A549 (cell line): ENCODE data around the gene DDTL.

Experiments used
- CBX2 ChIP-seq: fragments of 200-600 bp; sonication (generic); IDR thresholded peaks from 2 replicates; pipeline ENCODE4 v1.6.1; 2016; ENCODE audit warnings: low read depth, mild to moderate bottlenecking, borderline replicate concordance
- HOXA7 ChIP-seq: fragments of 250-450 bp; sonication (Bioruptor Pico); IDR thresholded peaks from 2 replicates; pipeline ENCODE4 v1.5.0; 2020; ENCODE audit warnings: mild to moderate bottlenecking, moderate library complexity
- NFE2L2 ChIP-seq: fragments of 150-350 bp; conservative IDR thresholded peaks from 2 replicates; pipeline ENCODE4 v1.6.1; 2014; ENCODE audit warnings: low read length
- POLR2A ChIP-seq: IDR thresholded peaks from 2 replicates; pipeline ENCODE4 v1.6.1; 2012; ENCODE audit warnings: mild to moderate bottlenecking, low read length
- RAD21 ChIP-seq, 2 experiments: fragments of >200 bp in 1 of 2; sonication (Bioruptor Twin) in 1 of 2; formaldehyde crosslinking in 1 of 2; IDR thresholded peaks in 1 of 2; conservative IDR thresholded peaks in 1 of 2; 2 replicates in 1 of 2; 3 replicates in 1 of 2; pipeline ENCODE4 v1.6.1; 2012 to 2018; ENCODE audit warnings: inconsistent platforms in 1 of 2
- RCOR1 ChIP-seq: fragments of 150-350 bp; IDR thresholded peaks from 2 replicates; pipeline ENCODE4 v1.6.1; 2014; ENCODE audit warnings: antibody characterized with exemption, low read length, low read depth
- RNF2 ChIP-seq: fragments of 200-600 bp; sonication (generic); IDR thresholded peaks from 2 replicates; pipeline ENCODE4 v1.6.1; 2016; ENCODE audit warnings: low read depth, mild to moderate bottlenecking, antibody characterized with exemption, moderate library complexity, borderline replicate concordance
- TF ChIP-seq, protein P1 (sequence below): fragments of >200 bp; sonication (Bioruptor Twin); formaldehyde crosslinking; IDR thresholded peaks from 3 replicates; pipeline ENCODE4 v1.5.1; 2016
- TF ChIP-seq, protein P2 (sequence below): fragments of 450-650 bp; IDR thresholded peaks from 2 replicates; pipeline ENCODE4 v1.6.1; 2014; ENCODE audit warnings: antibody characterized with exemption
- TF ChIP-seq, protein P3 (sequence below): fragments of 200-600 bp; sonication (generic); IDR thresholded peaks from 2 replicates; pipeline ENCODE4 v1.6.1; 2016; ENCODE audit warnings: antibody characterized with exemption, mild to moderate bottlenecking, moderate library complexity
- TF ChIP-seq, protein P4 (sequence below): fragments of 250-450 bp; sonication (Bioruptor Pico); IDR thresholded peaks from 2 replicates; pipeline ENCODE4 v1.5.0; 2021; ENCODE audit warnings: mild to moderate bottlenecking, moderate library complexity, borderline replicate concordance

DNA sequence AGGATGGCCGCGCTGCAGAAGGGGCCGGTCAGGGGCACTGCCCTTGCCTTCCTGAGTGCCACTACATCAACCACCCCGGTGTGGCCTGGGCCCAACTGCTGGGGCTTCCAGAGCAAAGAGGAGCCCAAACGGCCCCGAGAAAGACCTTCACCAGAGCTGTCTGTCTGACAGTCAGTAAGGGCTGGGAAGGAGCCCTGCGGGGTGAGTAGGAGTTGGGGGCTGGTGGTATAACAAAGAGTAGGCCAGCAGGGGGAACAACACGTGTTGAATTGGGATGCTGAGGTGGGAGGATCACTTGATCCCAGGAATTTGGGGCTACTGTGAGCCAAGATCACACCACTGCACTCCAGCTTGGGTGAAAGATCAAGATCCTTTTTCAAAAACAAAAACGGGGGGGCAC, 34.6 kb downstream of the DDTL start:
- TF ChIP-seq POLR2A = no peak
- TF ChIP-seq, protein P1, sequence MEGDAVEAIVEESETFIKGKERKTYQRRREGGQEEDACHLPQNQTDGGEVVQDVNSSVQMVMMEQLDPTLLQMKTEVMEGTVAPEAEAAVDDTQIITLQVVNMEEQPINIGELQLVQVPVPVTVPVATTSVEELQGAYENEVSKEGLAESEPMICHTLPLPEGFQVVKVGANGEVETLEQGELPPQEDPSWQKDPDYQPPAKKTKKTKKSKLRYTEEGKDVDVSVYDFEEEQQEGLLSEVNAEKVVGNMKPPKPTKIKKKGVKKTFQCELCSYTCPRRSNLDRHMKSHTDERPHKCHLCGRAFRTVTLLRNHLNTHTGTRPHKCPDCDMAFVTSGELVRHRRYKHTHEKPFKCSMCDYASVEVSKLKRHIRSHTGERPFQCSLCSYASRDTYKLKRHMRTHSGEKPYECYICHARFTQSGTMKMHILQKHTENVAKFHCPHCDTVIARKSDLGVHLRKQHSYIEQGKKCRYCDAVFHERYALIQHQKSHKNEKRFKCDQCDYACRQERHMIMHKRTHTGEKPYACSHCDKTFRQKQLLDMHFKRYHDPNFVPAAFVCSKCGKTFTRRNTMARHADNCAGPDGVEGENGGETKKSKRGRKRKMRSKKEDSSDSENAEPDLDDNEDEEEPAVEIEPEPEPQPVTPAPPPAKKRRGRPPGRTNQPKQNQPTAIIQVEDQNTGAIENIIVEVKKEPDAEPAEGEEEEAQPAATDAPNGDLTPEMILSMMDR = no peak
- TF ChIP-seq CBX2 = no peak
- TF ChIP-seq, protein P2, sequence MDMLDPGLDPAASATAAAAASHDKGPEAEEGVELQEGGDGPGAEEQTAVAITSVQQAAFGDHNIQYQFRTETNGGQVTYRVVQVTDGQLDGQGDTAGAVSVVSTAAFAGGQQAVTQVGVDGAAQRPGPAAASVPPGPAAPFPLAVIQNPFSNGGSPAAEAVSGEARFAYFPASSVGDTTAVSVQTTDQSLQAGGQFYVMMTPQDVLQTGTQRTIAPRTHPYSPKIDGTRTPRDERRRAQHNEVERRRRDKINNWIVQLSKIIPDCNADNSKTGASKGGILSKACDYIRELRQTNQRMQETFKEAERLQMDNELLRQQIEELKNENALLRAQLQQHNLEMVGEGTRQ = no peak
- TF ChIP-seq RNF2 = no peak
- no peak for TF ChIP-seq HOXA7
- TF ChIP-seq, protein P3, sequence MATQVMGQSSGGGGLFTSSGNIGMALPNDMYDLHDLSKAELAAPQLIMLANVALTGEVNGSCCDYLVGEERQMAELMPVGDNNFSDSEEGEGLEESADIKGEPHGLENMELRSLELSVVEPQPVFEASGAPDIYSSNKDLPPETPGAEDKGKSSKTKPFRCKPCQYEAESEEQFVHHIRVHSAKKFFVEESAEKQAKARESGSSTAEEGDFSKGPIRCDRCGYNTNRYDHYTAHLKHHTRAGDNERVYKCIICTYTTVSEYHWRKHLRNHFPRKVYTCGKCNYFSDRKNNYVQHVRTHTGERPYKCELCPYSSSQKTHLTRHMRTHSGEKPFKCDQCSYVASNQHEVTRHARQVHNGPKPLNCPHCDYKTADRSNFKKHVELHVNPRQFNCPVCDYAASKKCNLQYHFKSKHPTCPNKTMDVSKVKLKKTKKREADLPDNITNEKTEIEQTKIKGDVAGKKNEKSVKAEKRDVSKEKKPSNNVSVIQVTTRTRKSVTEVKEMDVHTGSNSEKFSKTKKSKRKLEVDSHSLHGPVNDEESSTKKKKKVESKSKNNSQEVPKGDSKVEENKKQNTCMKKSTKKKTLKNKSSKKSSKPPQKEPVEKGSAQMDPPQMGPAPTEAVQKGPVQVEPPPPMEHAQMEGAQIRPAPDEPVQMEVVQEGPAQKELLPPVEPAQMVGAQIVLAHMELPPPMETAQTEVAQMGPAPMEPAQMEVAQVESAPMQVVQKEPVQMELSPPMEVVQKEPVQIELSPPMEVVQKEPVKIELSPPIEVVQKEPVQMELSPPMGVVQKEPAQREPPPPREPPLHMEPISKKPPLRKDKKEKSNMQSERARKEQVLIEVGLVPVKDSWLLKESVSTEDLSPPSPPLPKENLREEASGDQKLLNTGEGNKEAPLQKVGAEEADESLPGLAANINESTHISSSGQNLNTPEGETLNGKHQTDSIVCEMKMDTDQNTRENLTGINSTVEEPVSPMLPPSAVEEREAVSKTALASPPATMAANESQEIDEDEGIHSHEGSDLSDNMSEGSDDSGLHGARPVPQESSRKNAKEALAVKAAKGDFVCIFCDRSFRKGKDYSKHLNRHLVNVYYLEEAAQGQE = no peak
- TF ChIP-seq NFE2L2 = no peak
- TF ChIP-seq RCOR1 = no peak
- TF ChIP-seq, protein P4, sequence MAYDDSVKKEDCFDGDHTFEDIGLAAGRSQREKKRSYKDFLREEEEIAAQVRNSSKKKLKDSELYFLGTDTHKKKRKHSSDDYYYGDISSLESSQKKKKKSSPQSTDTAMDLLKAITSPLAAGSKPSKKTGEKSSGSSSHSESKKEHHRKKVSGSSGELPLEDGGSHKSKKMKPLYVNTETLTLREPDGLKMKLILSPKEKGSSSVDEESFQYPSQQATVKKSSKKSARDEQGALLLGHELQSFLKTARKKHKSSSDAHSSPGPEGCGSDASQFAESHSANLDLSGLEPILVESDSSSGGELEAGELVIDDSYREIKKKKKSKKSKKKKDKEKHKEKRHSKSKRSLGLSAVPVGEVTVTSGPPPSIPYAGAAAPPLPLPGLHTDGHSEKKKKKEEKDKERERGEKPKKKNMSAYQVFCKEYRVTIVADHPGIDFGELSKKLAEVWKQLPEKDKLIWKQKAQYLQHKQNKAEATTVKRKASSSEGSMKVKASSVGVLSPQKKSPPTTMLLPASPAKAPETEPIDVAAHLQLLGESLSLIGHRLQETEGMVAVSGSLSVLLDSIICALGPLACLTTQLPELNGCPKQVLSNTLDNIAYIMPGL (CRISPR knock-in tag) = no peak
- no peak for TF ChIP-seq RAD21 (conservative IDR thresholded peaks at IDR 0.05 in 1 of 2, IDR thresholded peaks at IDR 0.05 in 1 of 2)
